Measurements from ENCODE around the gene RHBDD2.

The RHBDD2 gene

DNA sequence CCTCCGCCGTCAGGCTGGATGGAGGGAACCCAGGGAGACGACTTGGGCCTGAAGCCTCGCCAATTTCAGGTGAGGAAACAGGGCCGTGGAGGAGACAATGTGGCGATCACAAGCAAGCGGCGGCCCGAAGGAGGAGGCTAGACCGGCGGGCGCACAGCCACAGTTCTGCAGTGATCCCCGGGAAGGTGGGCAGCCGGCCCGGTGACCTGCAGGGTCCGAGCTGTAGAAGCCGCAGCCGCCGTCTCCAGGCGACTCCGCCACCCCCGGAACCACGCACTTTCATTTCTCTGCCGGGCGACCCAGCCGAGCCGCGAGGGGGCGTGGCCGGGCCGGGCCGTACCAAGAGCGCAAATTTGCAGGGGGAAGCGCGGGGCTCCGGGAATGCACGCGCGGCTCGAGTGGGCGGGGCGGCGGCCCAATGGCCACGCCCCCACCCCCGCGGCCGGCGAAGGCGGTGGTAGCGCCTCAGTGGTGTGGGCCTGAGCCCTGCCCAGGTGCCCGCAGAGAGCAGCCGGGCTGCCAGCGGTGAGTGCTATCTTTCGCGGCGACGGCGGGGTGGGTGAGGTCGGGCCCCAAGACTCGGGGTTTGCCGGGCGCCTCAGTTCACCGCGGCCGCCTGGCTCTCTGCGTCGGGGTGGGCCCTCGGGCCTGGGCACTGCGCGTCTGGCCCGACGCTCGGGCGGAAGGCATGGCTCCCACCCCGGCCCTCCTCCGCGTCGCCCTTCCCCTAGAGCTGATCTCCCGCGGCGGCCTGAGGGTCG, 36.0 kb downstream of the RHBDD2 start, which contains the start of gene POR:
Gene POR, plus strand, starts transcription at position 501 of the 761 bp plus-strand sequence. CDS start 38,847 bp downstream, outside the sequence.
- DNase-seq (ENCODE audit: low spot score) = peak; percentile 97
- in situ Hi-C loops (cut with MboI; ENCODE audit: low sequenced_read_pairs, unreplicated experiment) = no loop called here
- TF ChIP-seq, protein P1, sequence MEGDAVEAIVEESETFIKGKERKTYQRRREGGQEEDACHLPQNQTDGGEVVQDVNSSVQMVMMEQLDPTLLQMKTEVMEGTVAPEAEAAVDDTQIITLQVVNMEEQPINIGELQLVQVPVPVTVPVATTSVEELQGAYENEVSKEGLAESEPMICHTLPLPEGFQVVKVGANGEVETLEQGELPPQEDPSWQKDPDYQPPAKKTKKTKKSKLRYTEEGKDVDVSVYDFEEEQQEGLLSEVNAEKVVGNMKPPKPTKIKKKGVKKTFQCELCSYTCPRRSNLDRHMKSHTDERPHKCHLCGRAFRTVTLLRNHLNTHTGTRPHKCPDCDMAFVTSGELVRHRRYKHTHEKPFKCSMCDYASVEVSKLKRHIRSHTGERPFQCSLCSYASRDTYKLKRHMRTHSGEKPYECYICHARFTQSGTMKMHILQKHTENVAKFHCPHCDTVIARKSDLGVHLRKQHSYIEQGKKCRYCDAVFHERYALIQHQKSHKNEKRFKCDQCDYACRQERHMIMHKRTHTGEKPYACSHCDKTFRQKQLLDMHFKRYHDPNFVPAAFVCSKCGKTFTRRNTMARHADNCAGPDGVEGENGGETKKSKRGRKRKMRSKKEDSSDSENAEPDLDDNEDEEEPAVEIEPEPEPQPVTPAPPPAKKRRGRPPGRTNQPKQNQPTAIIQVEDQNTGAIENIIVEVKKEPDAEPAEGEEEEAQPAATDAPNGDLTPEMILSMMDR (IDR thresholded peaks at IDR 0.05; ENCODE audit: borderline replicate concordance, control extremely low read depth, extremely low read depth, insufficient read depth, missing control alignments) = no peak

- DNase-seq (ENCODE audit: low spot score) = peak; percentile 58
- in situ Hi-C loops (cut with MboI; ENCODE audit: low sequenced_read_pairs, unreplicated experiment) = no loop called here
- TF ChIP-seq, protein P1 (IDR thresholded peaks at IDR 0.05; ENCODE audit: borderline replicate concordance, control extremely low read depth, extremely low read depth, insufficient read depth, missing control alignments) = no peak
Measured at GRCh38 chr7:75915416-75916156, 36.8 kb downstream of the RHBDD2 start.

DNA sequence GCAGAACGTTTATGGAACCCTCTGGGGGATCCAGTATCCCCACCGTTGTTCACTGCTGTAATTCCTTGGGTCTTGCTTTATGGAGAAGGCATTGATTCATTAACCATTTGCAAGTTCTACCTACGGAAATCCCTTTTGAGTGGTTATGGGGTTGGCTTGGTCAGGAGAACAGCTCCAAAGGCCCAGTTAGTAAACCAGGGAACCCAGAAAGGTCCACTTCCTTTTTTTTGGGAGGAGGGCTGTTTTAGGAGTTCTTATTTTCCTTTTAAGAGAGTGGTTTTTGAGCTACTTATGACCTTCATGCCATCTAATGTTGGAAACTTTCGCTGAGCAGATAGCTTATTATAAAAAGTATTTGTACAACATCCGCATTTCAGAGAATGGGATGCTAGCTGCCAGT, 37.4 kb downstream of the RHBDD2 start:
- TF ChIP-seq, protein P1 (IDR thresholded peaks at IDR 0.05; ENCODE audit: borderline replicate concordance, control extremely low read depth, extremely low read depth, insufficient read depth, missing control alignments) = no peak

DNA sequence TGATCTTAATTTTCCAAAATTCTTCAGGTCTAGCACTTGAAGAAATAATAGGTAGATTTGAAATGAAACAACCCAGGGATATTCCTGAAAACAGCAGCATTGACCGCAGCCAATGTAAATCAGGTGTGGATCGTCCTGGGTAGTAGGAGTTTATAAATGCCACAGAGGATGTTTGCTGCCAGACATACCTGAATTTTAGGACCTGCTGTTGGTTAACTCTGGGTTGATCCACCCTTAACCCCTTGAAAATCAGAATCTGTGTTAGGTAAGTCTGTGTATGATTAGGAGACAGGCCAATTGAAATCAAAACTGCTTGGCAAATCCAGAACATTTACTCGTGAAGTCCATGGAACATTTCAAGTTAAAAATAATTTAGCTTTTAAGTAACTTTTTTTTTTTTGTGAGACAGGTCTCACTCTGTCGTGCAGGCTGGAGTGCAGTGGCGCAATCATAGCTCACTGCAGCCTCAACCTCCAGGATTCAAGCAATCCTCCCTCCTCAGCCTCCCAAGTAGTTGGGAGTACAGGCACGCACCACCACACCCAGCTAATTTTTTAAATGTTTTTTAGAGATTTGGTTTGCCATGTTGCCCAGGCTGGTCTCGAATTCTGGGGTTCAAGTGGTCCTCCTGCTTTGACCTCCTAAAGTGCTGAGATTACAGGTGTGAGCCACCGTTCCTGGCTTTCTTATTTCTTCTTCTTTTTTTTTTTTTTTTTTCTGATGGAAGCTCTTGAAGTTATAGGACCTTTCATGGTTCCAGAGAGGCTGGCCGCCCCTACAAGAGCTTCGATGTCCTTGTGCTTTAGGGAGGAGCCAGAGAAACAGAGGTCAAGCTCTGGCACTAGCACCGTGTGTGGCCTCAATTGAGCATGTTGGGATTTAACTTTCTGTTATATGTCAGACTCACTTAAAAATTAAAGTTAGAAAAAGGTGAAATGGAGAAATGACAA, 38.1 kb downstream of the RHBDD2 start:
- TF ChIP-seq, protein P1 (IDR thresholded peaks at IDR 0.05; ENCODE audit: borderline replicate concordance, control extremely low read depth, extremely low read depth, insufficient read depth, missing control alignments) = no peak
- in situ Hi-C loops (cut with MboI; ENCODE audit: low sequenced_read_pairs, unreplicated experiment) = no loop called here
- DNase-seq (ENCODE audit: low spot score) = no peak

More for the DNA sequence above, 37.4 kb downstream of the RHBDD2 start:
- DNase-seq (ENCODE audit: low spot score) = no peak
- in situ Hi-C loops (cut with MboI; ENCODE audit: low sequenced_read_pairs, unreplicated experiment) = no loop called here

- in situ Hi-C loops (cut with MboI; ENCODE audit: low sequenced_read_pairs, unreplicated experiment) = no loop called here
- no peak for DNase-seq (ENCODE audit: low spot score)
- TF ChIP-seq, protein P1 (IDR thresholded peaks at IDR 0.05; ENCODE audit: borderline replicate concordance, control extremely low read depth, extremely low read depth, insufficient read depth, missing control alignments) = no peak
Measured at GRCh38 chr7:75920431-75921161, 41.8 kb downstream of the RHBDD2 start.
